Measurements from ENCODE around the gene SPATA21.

DNA sequence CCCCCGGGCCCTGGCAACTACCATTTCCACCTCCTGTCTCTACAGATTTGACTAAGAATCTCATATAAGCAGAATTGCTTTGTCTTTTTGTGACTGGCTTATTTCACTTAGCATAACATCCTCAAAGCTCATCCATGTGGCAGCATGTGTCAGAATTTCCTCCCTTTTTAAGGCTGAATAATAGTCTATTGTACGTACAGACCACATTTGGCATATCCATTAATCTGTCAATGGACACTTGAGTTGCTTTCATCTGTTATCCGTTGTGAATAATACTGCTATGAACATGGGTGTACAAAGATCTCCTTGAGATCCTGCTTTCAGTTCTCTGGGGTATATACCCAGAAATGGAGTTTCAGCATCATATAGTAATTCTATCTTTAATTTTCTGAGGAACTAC, 24.0 kb downstream of the SPATA21 start:
- TF ChIP-seq, protein P1, sequence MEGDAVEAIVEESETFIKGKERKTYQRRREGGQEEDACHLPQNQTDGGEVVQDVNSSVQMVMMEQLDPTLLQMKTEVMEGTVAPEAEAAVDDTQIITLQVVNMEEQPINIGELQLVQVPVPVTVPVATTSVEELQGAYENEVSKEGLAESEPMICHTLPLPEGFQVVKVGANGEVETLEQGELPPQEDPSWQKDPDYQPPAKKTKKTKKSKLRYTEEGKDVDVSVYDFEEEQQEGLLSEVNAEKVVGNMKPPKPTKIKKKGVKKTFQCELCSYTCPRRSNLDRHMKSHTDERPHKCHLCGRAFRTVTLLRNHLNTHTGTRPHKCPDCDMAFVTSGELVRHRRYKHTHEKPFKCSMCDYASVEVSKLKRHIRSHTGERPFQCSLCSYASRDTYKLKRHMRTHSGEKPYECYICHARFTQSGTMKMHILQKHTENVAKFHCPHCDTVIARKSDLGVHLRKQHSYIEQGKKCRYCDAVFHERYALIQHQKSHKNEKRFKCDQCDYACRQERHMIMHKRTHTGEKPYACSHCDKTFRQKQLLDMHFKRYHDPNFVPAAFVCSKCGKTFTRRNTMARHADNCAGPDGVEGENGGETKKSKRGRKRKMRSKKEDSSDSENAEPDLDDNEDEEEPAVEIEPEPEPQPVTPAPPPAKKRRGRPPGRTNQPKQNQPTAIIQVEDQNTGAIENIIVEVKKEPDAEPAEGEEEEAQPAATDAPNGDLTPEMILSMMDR (IDR thresholded peaks at IDR 0.05; ENCODE audit: insufficient read depth, low read length, poor library complexity, severe bottlenecking), result no peak
- TF ChIP-seq EZH2phosphoT487 (conservative IDR thresholded peaks at IDR 0.05; ENCODE audit: low read length), result no peak
